ENCODE results near the gene RNF19B. TPM values are rescaled to one million over a fixed set of nuclear protein-coding genes. Genes with fewer than 3 reads are reported as not detected.

RNF19B gene
- total RNA-seq, 1 donor from 2014 or later = 14.3 TPM

Other genes starting within 250 kb of the RNF19B start
- gene YARS1, start 147.5 kb downstream of the RNF19B start, total RNA-seq = 34.1 TPM
- 12.7 TPM for gene S100PBP, start 147.2 kb downstream of the RNF19B start, total RNA-seq
- gene FNDC5, start 93.9 kb downstream of the RNF19B start, total RNA-seq = 139 TPM
- not detected for gene HPCA, start 78.3 kb downstream of the RNF19B start, total RNA-seq
- 10.5 TPM for gene TMEM54, start 63.4 kb downstream of the RNF19B start, total RNA-seq
- gene AK2, start 72.1 kb upstream of the RNF19B start, total RNA-seq = 124 TPM
- 1.9 TPM for gene AZIN2, start 116.3 kb upstream of the RNF19B start, total RNA-seq
- gene TRIM62, start 217.2 kb upstream of the RNF19B start, total RNA-seq = 1.9 TPM

Measured in Right ventricle myocardium superior (tissue), 1 donor.